Occipital lobe (tissue), 3 donors: ENCODE data around the gene ARL17B. TPM values are rescaled to one million over a fixed set of nuclear protein-coding genes. Genes with fewer than 3 reads are reported as not detected.
"Not testable (repeated sequence)": the region's sequence is repeated elsewhere in the genome, so short reads cannot be mapped to it uniquely, and the experiment has no call there.

Source experiments
- DNase-seq: peaks from one replicate; lab custom pipeline; 2025; lab: John Stamatoyannopoulos, UW
- small RNA-seq: library from RNA; depleted of rRNA; stranded (forward); fragments of <200 nt; gene quantifications from one replicate; pipeline ENCODE3, GENCODE V24; 2014
- total RNA-seq: library from RNA; depleted of rRNA; stranded (reverse); fragments of >200 nt; gene quantifications from one replicate; pipeline ENCODE4 v1.2.3, GENCODE V29; 2014

ARL17B gene
- total RNA-seq, 1 donor from 2014 or later, result 15.3 TPM

DNA sequence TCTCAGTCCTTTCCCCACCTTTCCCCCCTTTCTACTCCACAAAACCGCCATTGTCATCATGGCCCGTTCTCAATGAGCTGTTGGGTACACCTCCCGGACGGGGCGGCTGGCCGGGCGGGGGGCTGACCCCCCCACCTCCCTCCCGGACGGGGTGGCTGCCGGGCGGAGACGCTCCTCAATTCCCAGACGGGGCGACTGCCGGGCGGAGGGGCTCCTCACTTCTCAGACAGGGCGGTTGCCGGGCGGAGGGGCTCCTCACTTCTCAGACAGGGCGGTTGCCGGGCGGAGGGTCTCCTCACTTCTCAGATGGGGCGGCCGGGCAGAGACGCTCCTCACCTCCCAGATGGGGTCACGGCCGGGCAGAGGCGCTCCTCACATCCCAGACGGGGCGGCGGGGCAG, 108.8 kb downstream of the ARL17B start:
- not testable (repeated sequence) for DNase-seq

DNA sequence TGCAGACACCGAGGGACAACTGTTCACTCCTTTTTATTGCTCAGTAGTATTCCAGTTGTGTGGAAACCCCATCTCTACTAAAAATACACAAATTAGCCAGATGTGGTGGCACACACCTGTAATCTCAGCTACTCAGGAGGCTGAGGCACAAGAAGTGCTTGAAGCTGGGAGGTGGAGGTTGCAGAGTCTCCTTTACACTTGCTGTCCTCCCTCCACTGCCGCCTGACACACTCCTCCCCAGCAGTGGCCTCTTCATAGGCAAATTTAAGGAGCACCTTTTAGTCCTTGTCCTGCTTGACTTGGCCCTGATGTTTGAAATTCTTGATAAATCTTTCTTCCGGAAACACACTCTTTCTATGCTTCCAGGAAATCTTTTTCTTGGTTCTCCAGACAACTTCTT, 112.4 kb downstream of the ARL17B start:
- DNase-seq, result not testable (repeated sequence)

DNA sequence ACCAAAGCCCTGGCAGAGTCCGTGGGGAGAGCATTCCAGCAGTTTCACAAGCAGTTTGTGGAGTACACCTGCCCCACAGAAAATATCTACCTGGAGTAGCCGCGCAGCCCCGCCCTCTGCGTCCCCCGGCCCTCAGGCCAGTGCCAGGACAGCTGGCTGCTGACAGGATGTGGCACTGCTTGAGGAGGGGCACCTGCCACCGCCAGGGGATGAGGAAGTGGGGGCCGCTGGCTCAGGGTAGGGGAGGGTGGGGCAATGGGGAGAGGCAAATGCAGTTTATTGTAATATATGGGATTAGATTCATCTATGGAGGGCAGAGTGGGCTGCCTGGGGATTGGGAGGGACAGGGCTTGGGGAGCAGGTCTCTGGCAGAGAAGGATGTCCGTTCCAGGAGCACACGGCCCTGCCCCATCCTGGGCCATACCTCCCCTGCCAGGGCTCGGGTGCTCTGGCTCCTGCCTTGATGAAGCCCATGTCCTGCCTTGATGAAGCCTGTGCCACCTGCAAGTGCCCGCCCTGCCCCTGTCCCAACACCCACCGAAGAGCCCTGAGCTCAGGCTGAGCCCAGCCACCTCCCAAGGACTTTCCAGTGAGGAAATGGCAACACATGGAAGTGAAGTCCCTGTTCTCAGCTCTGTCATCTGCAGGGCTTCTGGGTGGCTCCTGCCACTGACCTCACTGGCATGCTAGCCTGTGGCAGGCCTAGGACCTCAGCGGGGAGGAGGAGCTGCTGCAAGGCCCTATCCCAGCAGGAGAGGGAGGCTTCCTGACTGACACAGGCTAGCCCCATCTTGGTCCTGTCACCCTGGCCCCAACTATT, 116.4 kb downstream of the ARL17B start:
- DNase-seq, result not testable (repeated sequence)

DNA sequence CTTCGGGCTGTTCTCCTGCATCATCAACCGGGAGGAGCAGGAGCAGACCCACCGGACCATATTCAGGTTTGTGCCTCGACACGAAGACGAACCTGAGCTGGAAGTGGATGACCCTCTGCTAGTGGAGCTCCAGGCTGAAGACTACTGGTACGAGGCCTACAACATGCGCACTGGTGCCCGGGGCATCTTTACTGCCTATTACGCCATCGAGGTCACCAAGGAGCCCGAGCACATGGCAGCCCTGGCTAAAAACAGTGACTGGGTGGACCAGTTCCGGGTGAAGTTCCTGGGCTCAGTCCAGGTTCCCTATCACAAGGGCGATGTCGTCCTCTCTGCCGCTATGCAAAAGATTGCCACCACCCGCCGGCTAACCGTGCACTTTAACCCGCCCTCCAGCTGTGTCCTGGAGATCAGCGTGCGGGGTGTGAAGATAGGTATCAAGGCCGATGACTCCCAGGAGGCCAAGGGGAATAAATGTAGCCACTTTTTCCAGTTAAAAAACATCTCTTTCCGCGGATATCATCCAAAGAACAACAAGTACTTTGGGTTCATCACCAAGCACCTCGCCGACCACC, 117.1 kb downstream of the ARL17B start:
- not testable (repeated sequence) for DNase-seq

GRCh38 chr17:46243928-46244327, 117.6 kb downstream of the ARL17B start:
- not testable (repeated sequence) for DNase-seq

DNA sequence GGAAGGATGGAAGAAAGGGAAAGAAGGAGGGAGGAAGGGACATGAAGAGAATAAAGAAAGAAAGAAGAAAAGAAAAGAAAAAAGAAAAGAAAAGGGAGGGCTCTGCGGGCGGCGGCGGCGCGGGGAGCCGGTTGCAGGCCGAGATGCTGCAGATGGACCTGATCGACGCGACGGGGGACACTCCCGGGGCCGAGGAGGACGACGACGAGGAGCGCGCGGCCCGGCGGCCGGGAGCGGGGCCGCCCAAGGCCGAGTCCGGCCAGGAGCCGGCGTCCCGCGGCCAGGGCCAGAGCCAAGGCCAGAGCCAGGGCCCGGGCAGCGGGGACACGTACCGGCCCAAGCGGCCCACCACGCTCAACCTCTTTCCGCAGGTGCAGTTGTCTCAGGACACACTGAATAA, 118.1 kb downstream of the ARL17B start:
- DNase-seq, result not testable (repeated sequence)

- not testable (repeated sequence) for DNase-seq
Observed at GRCh38 chr17:46231359-46231758, 130.2 kb downstream of the ARL17B start.

GRCh38 chr17:46225274-46225794, 136.2 kb downstream of the ARL17B start:
- DNase-seq, result peak; percentile 88

DNA sequence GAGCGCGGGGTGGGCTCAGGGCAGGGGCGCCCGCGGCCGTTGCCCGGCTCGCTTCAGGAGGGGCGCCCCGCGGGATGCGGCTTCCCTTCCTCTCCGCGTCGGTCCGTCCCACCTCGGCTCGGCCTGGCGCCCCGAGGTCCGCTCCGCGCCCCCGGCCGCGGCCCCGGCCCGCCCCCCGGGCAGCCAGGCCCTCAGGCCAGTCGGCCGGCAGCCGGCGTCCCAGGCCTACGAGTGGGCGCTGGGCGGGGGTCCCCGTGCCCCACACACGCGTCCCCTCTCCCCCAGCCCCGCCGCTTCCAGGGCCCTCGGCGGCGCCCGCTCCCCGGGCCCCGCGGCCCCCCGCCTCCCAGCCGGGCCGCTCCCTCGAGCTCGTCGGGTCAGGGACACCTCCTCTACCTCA, 136.7 kb downstream of the ARL17B start:
- DNase-seq, result not testable (repeated sequence)

Small RNAs within 50 kb of the gene (small RNA-seq; reads per million reads assigned to genes)
- gene RN7SL656P, result not detected

Other genes with a start within 250 kb of the ARL17B start
- 116 TPM for gene KANSL1, start 168.3 kb downstream of the ARL17B start, total RNA-seq
- 3.9 TPM for gene LRRC37A, start 66.6 kb downstream of the ARL17B start, total RNA-seq
- 7.6 TPM for gene LRRC37A2, start 150.7 kb upstream of the ARL17B start, total RNA-seq
- gene ARL17A, start 217.9 kb upstream of the ARL17B start, total RNA-seq, result 10.9 TPM
- gene NSF, start 228.9 kb upstream of the ARL17B start, total RNA-seq, result 64.6 TPM